IMR-90 (cell line): ENCODE results near the gene PROX2. TPM values are rescaled to one million over a fixed set of nuclear protein-coding genes. Genes with fewer than 3 reads are reported as not detected.

Experiments
- ATAC-seq: fragments of 200-7000 bp; cut with Tn5 transposase; 2 replicates; pipeline ENCODE4 v1.9.1; 2020; ENCODE audit warnings: low read depth, mild to moderate bottlenecking, moderate library complexity
- BruUV-seq: library from RNA; stranded (reverse); fragments of 400-500 nt; replicated peaks from 2 replicates; lab custom pipeline; 2021; lab: Mats Ljungman, UMichigan
- CTCF ChIA-PET: fragments of 300-600 bp; formaldehyde crosslinking; extraction: SDS; loops from one replicate; lab custom pipeline; 2021; ENCODE audit warnings: antibody characterized with exemption; lab: Yijun Ruan, JAX
- POLR2A ChIA-PET: fragments of 300-600 bp; sonication (Branson Sonifier 250); formaldehyde crosslinking; loops from one replicate; lab custom pipeline; 2022; ENCODE audit warnings: antibody characterized with exemption; ENCODE audit not compliant: unreplicated experiment; lab: Charles Lee
- DNase-seq: peaks from one replicate; pipeline ENCODE4 v3.0.0; 2013
- H2AFZ ChIP-seq: replicated peaks from 2 replicates; pipeline ENCODE3; 2013; ENCODE audit warnings: low read length, mild to moderate bottlenecking; ENCODE audit not compliant: poor library complexity
- H2AK5ac ChIP-seq: 2 replicates; pipeline ENCODE4 v1.6.1; 2013; ENCODE audit warnings: low read depth, low read length, inconsistent platforms
- H2AK9ac ChIP-seq: replicated peaks from 2 replicates; pipeline ENCODE3; 2013; ENCODE audit warnings: mild to moderate bottlenecking, low read depth, low read length, moderate library complexity; ENCODE audit not compliant: poor library complexity
- H2BK120ac ChIP-seq: 2 replicates; pipeline ENCODE4 v1.6.1; 2013; ENCODE audit warnings: low read depth, low read length, inconsistent platforms
- H2BK15ac ChIP-seq: 3 replicates; pipeline ENCODE4 v1.6.1; 2013; ENCODE audit warnings: low read depth, low read length, inconsistent platforms
- H2BK20ac ChIP-seq: 2 replicates; pipeline ENCODE4 v1.6.1; 2013; ENCODE audit warnings: low read depth, mild to moderate bottlenecking, inconsistent platforms, low read length, moderate library complexity
- H2BK5ac ChIP-seq: 2 replicates; pipeline ENCODE4 v1.6.1; 2013; ENCODE audit warnings: mild to moderate bottlenecking, low read depth, low read length, inconsistent platforms; ENCODE audit not compliant: poor library complexity, severe bottlenecking
- H3K14ac ChIP-seq: replicated peaks from 2 replicates; pipeline ENCODE4 v1.6.1; 2013; ENCODE audit warnings: low read depth, low read length, inconsistent platforms
- H3K18ac ChIP-seq: 2 replicates; pipeline ENCODE4 v1.6.1; 2013; ENCODE audit warnings: low read depth, low read length, control low read depth
- H3K23ac ChIP-seq: 2 replicates; pipeline ENCODE4 v1.6.1; 2013; ENCODE audit warnings: low read depth, low read length, inconsistent platforms
- H3K27ac ChIP-seq: 2 replicates; pipeline ENCODE4 v1.5.1; 2013; ENCODE audit warnings: mild to moderate bottlenecking, control low read depth, low read length; ENCODE audit not compliant: insufficient read depth
- H3K27me3 ChIP-seq: 2 replicates; pipeline ENCODE4 v1.6.1; 2013; ENCODE audit warnings: low read length; ENCODE audit not compliant: control insufficient read depth, insufficient read depth
- H3K36me3 ChIP-seq: 2 replicates; pipeline ENCODE4 v1.6.1; 2013; ENCODE audit warnings: low read length, mixed read lengths; ENCODE audit not compliant: control insufficient read depth, insufficient read depth
- H3K4ac ChIP-seq: 2 replicates; pipeline ENCODE4 v1.6.1; 2013; ENCODE audit warnings: low read depth, low read length, inconsistent platforms
- H3K4me1 ChIP-seq: 2 replicates; pipeline ENCODE4 v1.6.1; 2013; ENCODE audit warnings: low read length, mixed read lengths; ENCODE audit not compliant: control insufficient read depth, insufficient read depth
- H3K4me2 ChIP-seq: 2 replicates; pipeline ENCODE4 v1.6.1; 2013; ENCODE audit warnings: low read depth, mild to moderate bottlenecking, control low read depth, low read length, moderate library complexity
- H3K4me3 ChIP-seq: 2 replicates; pipeline ENCODE4 v1.5.1; 2013; ENCODE audit warnings: low read depth, mild to moderate bottlenecking, control low read depth, low read length, moderate library complexity; ENCODE audit not compliant: insufficient read depth
- H3K56ac ChIP-seq: 2 replicates; pipeline ENCODE4 v1.6.1; 2013; ENCODE audit warnings: low read length, inconsistent platforms; ENCODE audit not compliant: insufficient read depth; ENCODE audit errors: extremely low read depth
- H3K79me1 ChIP-seq, 2 experiments: 2 replicates each; pipeline ENCODE4 v1.6.1; 2013; ENCODE audit warnings: low read length in 2 of 2, inconsistent platforms in 1 of 2, low read depth in 1 of 2
- H3K9ac ChIP-seq: 2 replicates; pipeline ENCODE4 v1.6.1; 2013; ENCODE audit warnings: low read depth, low read length, control low read depth
- H3K9me1 ChIP-seq: 2 replicates; pipeline ENCODE4 v1.6.1; 2013; ENCODE audit warnings: low read length, inconsistent platforms; ENCODE audit not compliant: insufficient read depth
- H3K9me3 ChIP-seq: 2 replicates; pipeline ENCODE4 v1.6.1; 2013; ENCODE audit warnings: low read length; ENCODE audit not compliant: control insufficient read depth, insufficient read depth
- H4K20me1 ChIP-seq: 2 replicates; pipeline ENCODE4 v1.6.1; 2013; ENCODE audit warnings: low read length, inconsistent platforms; ENCODE audit not compliant: insufficient read depth
- H4K5ac ChIP-seq: 2 replicates; pipeline ENCODE4 v1.6.1; 2013; ENCODE audit warnings: mild to moderate bottlenecking, low read depth, low read length, control low read depth
- H4K8ac ChIP-seq, 2 experiments: 2 replicates each; pipeline ENCODE4 v1.6.1; 2013; ENCODE audit warnings: low read depth in 2 of 2, low read length in 2 of 2, control low read depth in 1 of 2, inconsistent platforms in 1 of 2
- H4K91ac ChIP-seq: 2 replicates; pipeline ENCODE4 v1.6.1; 2013; ENCODE audit warnings: low read depth, low read length, inconsistent platforms; ENCODE audit not compliant: insufficient read depth
- CHD1 ChIP-seq: IDR thresholded peaks from 2 replicates; pipeline ENCODE4 v1.6.1; 2012; ENCODE audit warnings: low read depth, low read length, improper control_type of control experiment
- FOS ChIP-seq: fragments of 150-350 bp; IDR thresholded peaks from 2 replicates; pipeline ENCODE4 v1.6.1; 2016; ENCODE audit warnings: low read depth, low read length
- MAFK ChIP-seq: IDR thresholded peaks from 2 replicates; pipeline ENCODE4 v1.6.1; 2012; ENCODE audit warnings: low read depth, low read length, improper control_type of control experiment
- MAZ ChIP-seq: IDR thresholded peaks from 2 replicates; pipeline ENCODE4 v1.6.1; 2012; ENCODE audit warnings: low read depth, mild to moderate bottlenecking, low read length, improper control_type of control experiment, moderate library complexity, borderline replicate concordance
- POLR2A ChIP-seq: IDR thresholded peaks from 2 replicates; pipeline ENCODE4 v1.6.1; 2012; ENCODE audit warnings: mild to moderate bottlenecking, low read depth, low read length
- RAD21 ChIP-seq: IDR thresholded peaks from 2 replicates; pipeline ENCODE4 v1.6.1; 2012; ENCODE audit warnings: low read length, improper control_type of control experiment
- RCOR1 ChIP-seq: IDR thresholded peaks from 2 replicates; pipeline ENCODE4 v1.6.1; 2012; ENCODE audit warnings: mild to moderate bottlenecking, low read length, improper control_type of control experiment; ENCODE audit not compliant: insufficient replicate concordance
- WGBS, 2 experiments: methylation state at CpG; one replicate each; pipeline versions ENCODE4 v1.1.5 to v1.1.7; 2013; ENCODE audit warnings: missing lambda C conversion rate in 2 of 2; ENCODE audit not compliant: insufficient read length in 1 of 2; ENCODE audit errors: extremely low coverage in 2 of 2; 5-methylcytosine and 5-hydroxymethylcytosine counted together
- dilution Hi-C: fragments of 300-500 bp; cut with HindIII; formaldehyde crosslinking; loops from one replicate; pipeline ENCODE4 v1.14.3; 2018; ENCODE audit warnings: low sequenced_read_pairs; ENCODE audit not compliant: unreplicated experiment
- in situ Hi-C: fragments of 300-500 bp; cut with MboI; formaldehyde crosslinking; loops from 3 replicates; pipeline ENCODE4 v1.14.3; 2019; ENCODE audit warnings: low sequenced_read_pairs, inconsistent platforms, mixed read lengths
- intact Hi-C: fragments of 100-400 bp; cut with micrococcal nuclease; formaldehyde crosslinking; loops from 2 replicates; pipeline ENCODE4 v1.10.0; 2022
- polyA plus RNA-seq, 3 experiments: library from polyadenylated mRNA; depleted of rRNA; stranded (reverse); fragments of >200 nt; gene quantifications; 2 replicates each; pipeline ENCODE4 v1.2.3, GENCODE V29; 2012; ENCODE audit warnings: low replicate concordance in 1 of 3
- total RNA-seq: library from RNA; depleted of rRNA; stranded (reverse); fragments of >200 nt; gene quantifications from 2 replicates; pipeline ENCODE4 v1.2.3, GENCODE V29; 2012
- TF ChIP-seq, protein P1 (sequence below): fragments of 150-350 bp; IDR thresholded peaks from 2 replicates; pipeline ENCODE4 v1.6.1; 2017; ENCODE audit warnings: mild to moderate bottlenecking, antibody characterized with exemption, low read length, low read depth
- TF ChIP-seq, protein P2 (sequence below): fragments of 150-350 bp; IDR thresholded peaks from 2 replicates; pipeline ENCODE4 v1.6.1; 2016; ENCODE audit warnings: low read depth, mild to moderate bottlenecking, low read length, moderate library complexity, borderline replicate concordance

PROX2 gene
- total and polyA plus RNA-seq, 2 of the 4 experiments (the other 2 are of a cell fraction) = not detected

DNA sequence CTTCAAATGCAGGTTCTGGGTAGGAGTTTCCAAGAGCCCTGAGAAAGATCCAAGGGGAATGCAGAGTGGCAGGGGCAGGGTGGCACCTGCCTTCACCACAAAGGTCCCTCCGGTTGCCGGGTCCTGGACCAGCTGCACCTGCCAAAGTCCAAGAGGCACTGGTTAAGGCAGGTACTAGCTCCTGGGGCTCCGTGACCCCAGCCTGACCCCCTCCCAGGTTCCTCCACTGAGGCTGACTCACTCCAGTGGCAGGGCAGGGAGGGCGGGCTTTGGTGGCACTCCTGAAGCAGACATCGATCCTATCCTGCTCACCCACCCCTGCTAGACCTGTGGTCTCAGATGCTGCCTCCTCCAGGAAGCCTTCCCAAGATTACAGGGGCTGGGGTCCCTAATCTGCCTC, 35.8 kb upstream of the PROX2 start:
- Histone ChIP-seq H2AFZ (no peak overlapping the region), H4K91ac (no peak overlapping the region), H3K4me2 (no peak overlapping the region), H4K8ac (no peak overlapping the region), H2AK5ac (no peak overlapping the region), H3K14ac (no peak overlapping the region), H3K27ac (no peak overlapping the region), H2BK20ac (no peak overlapping the region), H2BK120ac (no peak overlapping the region), H3K27me3 (no peaks in the 10 kb centered on the region), H3K4ac (no peak overlapping the region), H3K36me3 (peaks cover under 1% of the 10 kb centered on the region; the same call in 1 of the 2 replicates), H3K4me3 (no peak overlapping the region), H3K79me1 (no peaks in the 10 kb centered on the region), H3K4me1 (peaks cover 1% of the 10 kb centered on the region; the same call in 1 of the 2 replicates), H4K5ac (no peak overlapping the region), H2BK15ac (no peak overlapping the region), H2BK5ac (no peak overlapping the region), H3K18ac (no peak overlapping the region), H3K9me1 (no peaks in the 10 kb centered on the region), H4K20me1 (no peaks in the 10 kb centered on the region), H3K9me3 (no peaks in the 10 kb centered on the region), H3K23ac (no peak overlapping the region), H2AK9ac (peak overlapping the region; percentile 24), H3K56ac (no peak overlapping the region), H3K9ac (no peak overlapping the region)
- no peak for DNase-seq
- ChIA-PET CTCF (no interaction called here), POLR2A (interaction anchor here (0.5 to 0.6 kb wide), 2 partner anchors 11 to 369 kb away, joined by 4 read pairs; no protein-coding TSS in a partner anchor)
- TF ChIP-seq RAD21 (no peak), FOS (no peak), RCOR1 (no peak), MAZ (no peak), MAFK (no peak), CHD1 (no peak), POLR2A (no peak)
- TF ChIP-seq, protein P1, sequence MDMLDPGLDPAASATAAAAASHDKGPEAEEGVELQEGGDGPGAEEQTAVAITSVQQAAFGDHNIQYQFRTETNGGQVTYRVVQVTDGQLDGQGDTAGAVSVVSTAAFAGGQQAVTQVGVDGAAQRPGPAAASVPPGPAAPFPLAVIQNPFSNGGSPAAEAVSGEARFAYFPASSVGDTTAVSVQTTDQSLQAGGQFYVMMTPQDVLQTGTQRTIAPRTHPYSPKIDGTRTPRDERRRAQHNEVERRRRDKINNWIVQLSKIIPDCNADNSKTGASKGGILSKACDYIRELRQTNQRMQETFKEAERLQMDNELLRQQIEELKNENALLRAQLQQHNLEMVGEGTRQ = no peak
- TF ChIP-seq, protein P2, sequence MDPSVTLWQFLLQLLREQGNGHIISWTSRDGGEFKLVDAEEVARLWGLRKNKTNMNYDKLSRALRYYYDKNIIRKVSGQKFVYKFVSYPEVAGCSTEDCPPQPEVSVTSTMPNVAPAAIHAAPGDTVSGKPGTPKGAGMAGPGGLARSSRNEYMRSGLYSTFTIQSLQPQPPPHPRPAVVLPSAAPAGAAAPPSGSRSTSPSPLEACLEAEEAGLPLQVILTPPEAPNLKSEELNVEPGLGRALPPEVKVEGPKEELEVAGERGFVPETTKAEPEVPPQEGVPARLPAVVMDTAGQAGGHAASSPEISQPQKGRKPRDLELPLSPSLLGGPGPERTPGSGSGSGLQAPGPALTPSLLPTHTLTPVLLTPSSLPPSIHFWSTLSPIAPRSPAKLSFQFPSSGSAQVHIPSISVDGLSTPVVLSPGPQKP = no peak
- ATAC-seq = no peak
- dilution Hi-C loops (no loop called here), in situ Hi-C loops (loop anchor here (5.0 to 10.0 kb wide), 2 partner anchors 166 to 393 kb away; no protein-coding TSS in a partner anchor), intact Hi-C loops (no loop called here)
- no TSS peak for BruUV-seq
- 70% methylated on average over 2 of the region's 5 CpGs; no CpG with 5 or more reads in 1 of the 2 experiments for whole genome bisulfite sequencing, 2 experiments
